Measurements from ENCODE around the gene RPLP1. TPM values are rescaled to one million over a fixed set of nuclear protein-coding genes. Genes with fewer than 3 reads are reported as not detected.

RPLP1 gene
- total RNA-seq, 3 donors from 2014 or later (not counting 1 experiment from before 2014, with no cell fraction given): 895 to 1,167 (median 974) TPM

DNA sequence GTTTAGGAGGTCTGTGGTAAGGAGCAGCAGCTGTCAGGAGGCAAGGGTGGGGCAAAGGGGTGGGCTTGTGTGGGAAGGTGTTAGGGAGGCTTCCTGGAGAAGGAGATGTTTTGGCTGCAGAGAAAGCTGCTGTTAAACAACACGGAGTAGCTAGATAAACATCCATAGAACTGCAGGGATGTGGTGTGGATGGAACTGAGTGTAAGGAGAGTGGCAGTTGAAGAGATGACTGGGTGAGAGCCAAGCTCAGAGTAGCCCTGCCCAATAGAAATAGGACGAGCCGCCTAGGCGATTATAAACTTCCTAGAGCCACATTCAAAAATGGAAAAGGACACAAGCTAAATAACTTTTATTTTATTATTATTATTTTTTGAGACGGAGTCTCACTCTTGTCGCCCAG is 19.9 kb downstream of the RPLP1 start:
- Histone ChIP-seq H3K9me3 (ENCODE audit: control insufficient read depth, insufficient read depth, low read length) (no peaks in the 10 kb centered on the region), H3K27me3 (ENCODE audit: control insufficient read depth, insufficient read depth, low read length) (peaks cover 5% of the 10 kb centered on the region), H3K4me1 (ENCODE audit: control insufficient read depth, insufficient read depth, low read length) (peaks cover 24% of the 10 kb centered on the region), H3K4me3 (ENCODE audit: low read length) (no peak overlapping the region), H3K27ac (ENCODE audit: low read length) (no peak overlapping the region), H3K36me3 (ENCODE audit: control insufficient read depth, insufficient read depth, low read length) (no peaks in the 10 kb centered on the region)
- no peaks in the 10 kb centered on the region for H3K36me3 Mint-ChIP-seq
- ATAC-seq: no peak
- H3K4me3 Mint-ChIP-seq: no peak overlapping the region
- H3K27me3 Mint-ChIP-seq (ENCODE audit: low read depth in 2 of 2): peaks cover 9 to 33% of the 10 kb centered on the region in 2 donors
- H3K4me1 Mint-ChIP-seq: peaks cover 20% of the 10 kb centered on the region in 2 donors
- H3K27ac Mint-ChIP-seq: no peak overlapping the region
- no peaks in the 10 kb centered on the region for H3K9me3 Mint-ChIP-seq
- intact Hi-C loops (cut with micrococcal nuclease): loop anchor here (10.0 kb wide), 3 partner anchors 52 to 1972 kb away; no protein-coding TSS in a partner anchor
- 86% methylated on average over 3 of the region's 6 CpGs for WGBS (ENCODE audit: insufficient coverage)
- TF ChIP-seq, protein P1, sequence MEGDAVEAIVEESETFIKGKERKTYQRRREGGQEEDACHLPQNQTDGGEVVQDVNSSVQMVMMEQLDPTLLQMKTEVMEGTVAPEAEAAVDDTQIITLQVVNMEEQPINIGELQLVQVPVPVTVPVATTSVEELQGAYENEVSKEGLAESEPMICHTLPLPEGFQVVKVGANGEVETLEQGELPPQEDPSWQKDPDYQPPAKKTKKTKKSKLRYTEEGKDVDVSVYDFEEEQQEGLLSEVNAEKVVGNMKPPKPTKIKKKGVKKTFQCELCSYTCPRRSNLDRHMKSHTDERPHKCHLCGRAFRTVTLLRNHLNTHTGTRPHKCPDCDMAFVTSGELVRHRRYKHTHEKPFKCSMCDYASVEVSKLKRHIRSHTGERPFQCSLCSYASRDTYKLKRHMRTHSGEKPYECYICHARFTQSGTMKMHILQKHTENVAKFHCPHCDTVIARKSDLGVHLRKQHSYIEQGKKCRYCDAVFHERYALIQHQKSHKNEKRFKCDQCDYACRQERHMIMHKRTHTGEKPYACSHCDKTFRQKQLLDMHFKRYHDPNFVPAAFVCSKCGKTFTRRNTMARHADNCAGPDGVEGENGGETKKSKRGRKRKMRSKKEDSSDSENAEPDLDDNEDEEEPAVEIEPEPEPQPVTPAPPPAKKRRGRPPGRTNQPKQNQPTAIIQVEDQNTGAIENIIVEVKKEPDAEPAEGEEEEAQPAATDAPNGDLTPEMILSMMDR (IDR thresholded peaks at IDR 0.05): no peak
- no peak for DNase-seq

DNA sequence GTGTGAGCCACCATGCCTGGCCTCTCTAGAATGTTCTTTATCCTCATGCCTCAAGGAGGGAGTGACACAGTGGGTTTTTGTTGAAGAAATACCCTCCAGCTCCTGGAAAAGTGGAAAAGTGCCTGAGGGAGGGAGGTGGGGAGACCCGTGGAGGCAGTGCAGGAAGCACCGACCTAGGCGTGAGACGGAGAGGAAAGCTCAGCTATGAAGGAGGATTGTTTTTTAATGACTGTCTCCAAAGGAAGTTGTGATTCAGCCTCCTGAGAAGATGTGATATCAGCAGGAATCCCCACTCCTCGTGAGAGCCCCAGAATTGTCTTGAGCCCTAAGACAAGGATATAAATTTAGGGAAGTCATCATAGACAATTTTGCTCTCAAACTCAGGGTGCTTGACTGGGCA is 21.7 kb downstream of the RPLP1 start:
- intact Hi-C loops (cut with micrococcal nuclease): loop anchor here (2.0 to 10.0 kb wide), 4 partner anchors 51 to 1971 kb away; no protein-coding TSS in a partner anchor
- no peak for ATAC-seq
- no peaks in the 10 kb centered on the region for H3K9me3 Mint-ChIP-seq
- DNase-seq: no peak
- TF ChIP-seq, protein P1 (IDR thresholded peaks at IDR 0.05): no peak
- peaks cover 5 to 15% of the 10 kb centered on the region in 2 donors for H3K4me1 Mint-ChIP-seq
- H3K36me3 Mint-ChIP-seq: no peaks in the 10 kb centered on the region
- H3K27me3 Mint-ChIP-seq (ENCODE audit: low read depth in 2 of 2): peaks cover 0 to 28% of the 10 kb centered on the region in 2 donors
- no peak overlapping the region for H3K27ac Mint-ChIP-seq
- Histone ChIP-seq H3K27me3 (ENCODE audit: control insufficient read depth, insufficient read depth, low read length) (peaks cover 5% of the 10 kb centered on the region), H3K36me3 (ENCODE audit: control insufficient read depth, insufficient read depth, low read length) (no peaks in the 10 kb centered on the region), H3K9me3 (ENCODE audit: control insufficient read depth, insufficient read depth, low read length) (no peaks in the 10 kb centered on the region), H3K27ac (ENCODE audit: low read length) (no peak overlapping the region), H3K4me3 (ENCODE audit: low read length) (no peak overlapping the region), H3K4me1 (ENCODE audit: control insufficient read depth, insufficient read depth, low read length) (peaks cover 18% of the 10 kb centered on the region)
- WGBS (ENCODE audit: insufficient coverage): 72% methylated on average over 5 of the region's 5 CpGs
- no peak overlapping the region for H3K4me3 Mint-ChIP-seq

DNA sequence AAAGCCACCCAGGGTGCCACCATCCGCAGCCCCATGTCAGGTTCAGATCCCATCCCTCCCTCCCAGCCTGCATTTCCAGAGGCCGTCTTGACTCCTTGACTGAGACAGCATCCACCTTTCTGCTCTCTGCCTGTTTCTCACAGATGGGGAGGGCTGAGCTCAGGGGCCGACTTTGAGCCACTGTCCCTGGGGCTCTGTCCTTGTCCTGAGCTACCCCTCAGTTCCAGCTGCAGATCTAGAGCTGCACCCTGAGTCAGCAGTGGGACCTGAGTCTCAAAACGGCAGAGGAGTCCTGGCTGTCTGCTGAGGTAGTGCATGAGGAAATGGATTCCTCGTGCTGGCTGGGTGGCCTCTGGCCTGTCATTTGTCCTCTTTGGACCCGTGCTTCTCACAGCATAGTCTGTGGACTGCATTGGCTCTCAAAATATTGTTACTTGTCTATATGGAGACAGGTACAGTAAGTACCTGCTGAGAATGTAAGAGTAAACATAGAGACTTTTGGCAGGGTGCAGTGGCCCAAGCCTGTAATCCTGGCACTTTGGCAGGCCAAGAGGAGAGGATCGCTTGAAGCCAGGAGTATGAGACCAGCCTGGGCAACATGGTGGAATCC is 22.3 kb downstream of the RPLP1 start:
- Histone ChIP-seq H3K4me1 (ENCODE audit: control insufficient read depth, insufficient read depth, low read length) (peaks cover 14% of the 10 kb centered on the region), H3K36me3 (ENCODE audit: control insufficient read depth, insufficient read depth, low read length) (no peaks in the 10 kb centered on the region), H3K9me3 (ENCODE audit: control insufficient read depth, insufficient read depth, low read length) (peaks cover under 1% of the 10 kb centered on the region), H3K27me3 (ENCODE audit: control insufficient read depth, insufficient read depth, low read length) (peaks cover 5% of the 10 kb centered on the region), H3K4me3 (ENCODE audit: low read length) (no peak overlapping the region), H3K27ac (ENCODE audit: low read length) (no peak overlapping the region)
- Mint-ChIP-seq H3K4me3 (no peak overlapping the region), H3K27ac (no peak overlapping the region), H3K9me3 (peaks cover 0 to 3% of the 10 kb centered on the region in 2 donors), H3K36me3 (no peaks in the 10 kb centered on the region), H3K27me3 (ENCODE audit: low read depth in 2 of 2) (peaks cover 0 to 29% of the 10 kb centered on the region in 2 donors), H3K4me1 (peaks cover 9 to 17% of the 10 kb centered on the region in 2 donors)
- ATAC-seq (no peak), DNase-seq (no peak)
- 83% methylated on average over 7 of the region's 7 CpGs for WGBS (ENCODE audit: insufficient coverage)
- TF ChIP-seq, protein P1 (IDR thresholded peaks at IDR 0.05): no peak
- intact Hi-C loops (cut with micrococcal nuclease): loop anchor here (2.0 to 10.0 kb wide), 6 partner anchors 50 to 1970 kb away; no protein-coding TSS in a partner anchor

Data from natural killer cell (primary cell).